H1 (cell line): Measurements from ENCODE around the gene KCNH1. TPM values are rescaled to one million over a fixed set of nuclear protein-coding genes. Genes with fewer than 3 reads are reported as not detected.

Experiments
- ASH2L ChIP-seq: fragments of 200-600, 300-600 bp; sonication (generic); IDR thresholded peaks from one replicate; pipeline ENCODE4 v1.7.1; 2017; ENCODE audit warnings: low read length
- CHD7 ChIP-seq: fragments of 300-600 bp; sonication (generic); IDR thresholded peaks from 2 replicates; pipeline ENCODE4 v1.7.1; 2012; ENCODE audit warnings: low read length, moderate library complexity, mild to moderate bottlenecking, inconsistent platforms; ENCODE audit not compliant: insufficient replicate concordance
- GABPA ChIP-seq: IDR thresholded peaks from 2 replicates; pipeline ENCODE4 v1.6.1; 2011; ENCODE audit warnings: mild to moderate bottlenecking, low read length, moderate library complexity, borderline replicate concordance; ENCODE audit not compliant: insufficient read depth
- HDAC6 ChIP-seq: IDR thresholded peaks from one replicate; pipeline ENCODE4 v1.7.1; 2012; ENCODE audit warnings: low read depth, mild to moderate bottlenecking, inconsistent platforms, low read length, moderate library complexity
- JUND ChIP-seq: IDR thresholded peaks from 2 replicates; pipeline ENCODE4 v1.6.1; 2011; ENCODE audit warnings: mild to moderate bottlenecking, improper control_type of control experiment, low read length
- KDM1A ChIP-seq: fragments of 200-600, 300-600 bp; sonication (generic); IDR thresholded peaks from 2 replicates; pipeline ENCODE4 v1.7.1; 2016; ENCODE audit warnings: mild to moderate bottlenecking, low read length, borderline replicate concordance
- KDM4A ChIP-seq: IDR thresholded peaks from one replicate; pipeline ENCODE4 v1.7.1; 2012; ENCODE audit warnings: low read depth, mild to moderate bottlenecking, moderate library complexity, low read length, inconsistent platforms; ENCODE audit not compliant: severe bottlenecking
- SRF ChIP-seq: IDR thresholded peaks from 2 replicates; pipeline ENCODE4 v1.6.1; 2011; ENCODE audit warnings: mild to moderate bottlenecking, low read depth, low read length, moderate library complexity
- ZNF274 ChIP-seq: IDR thresholded peaks from 2 replicates; pipeline ENCODE4 v1.7.0; 2012; ENCODE audit warnings: low read length, borderline replicate concordance; ENCODE audit errors: extremely low read depth
- polyA plus RNA-seq, 7 experiments: library from polyadenylated mRNA; depleted of rRNA in 3 of 7; stranded (reverse) in 5 of 7; unstranded in 2 of 7; fragments of >200 nt in 5 of 7; fragments of 200-250 nt in 2 of 7; gene quantifications; 1 replicate in 5 of 7; 2 replicates in 1 of 7; 4 replicates in 1 of 7; pipeline versions ENCODE4 v1.2.1 to v1.2.3, GENCODE V29; 2011 to 2013; ENCODE audit warnings: missing spikeins in 2 of 7, mixed read lengths in 2 of 7
- total RNA-seq: library from RNA; stranded (reverse); fragmentation: NEBNext Ultra II Directional; extraction: Animal tissue kit (Norgen Biotek cat#: 25700); gene quantifications from 2 replicates; pipeline ENCODE4 v1.2.1, GENCODE V29; 2021

The KCNH1 gene
- total and polyA plus RNA-seq, 2 of the 8 experiments (the other 6 are each of a cell fraction or from before 2014, with no cell fraction given) = 0.27 to 0.34 TPM

DNA sequence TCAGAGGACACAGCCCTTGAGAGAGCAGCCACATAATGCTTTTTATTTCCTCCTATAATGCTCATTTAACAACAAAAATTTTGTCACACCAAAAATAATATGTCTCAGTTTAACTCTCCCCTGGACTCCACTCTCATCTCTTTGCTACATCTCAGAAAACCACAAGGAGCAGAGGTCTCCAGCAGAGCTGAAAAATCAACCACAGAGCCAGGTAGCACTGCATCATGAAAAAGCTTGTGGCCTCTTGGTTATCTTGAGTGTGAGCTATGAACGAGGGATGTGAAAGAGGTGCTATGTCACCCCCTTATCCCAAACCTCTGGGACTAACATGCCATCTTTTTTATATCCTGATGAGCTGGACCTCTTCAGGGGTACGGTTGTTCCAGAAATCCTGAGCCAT lies 44.4 kb downstream of the KCNH1 start (continued):
- TF ChIP-seq CHD7 (no peak), ZNF274 (no peak), KDM4A (no peak), GABPA (no peak), ASH2L (no peak), KDM1A (no peak), SRF (no peak), HDAC6 (no peak), JUND (no peak)
- TF ChIP-seq, all 59 proteins: peak for 0
